Measurements from ENCODE around the gene ARHGAP5.

The ARHGAP5 gene

GRCh38 chr14:32099473-32099872, 22.4 kb downstream of the ARHGAP5 start:
- H3K9me3 ChIP-seq (ENCODE audit: control extremely low read depth in 1 of 5, control insufficient read depth in 4 of 5, insufficient read depth in 2 of 5, low read depth in 1 of 5, low read length in 4 of 5) = no peaks in the 10 kb centered on the region
- H3K4me3 ChIP-seq (ENCODE audit: control insufficient read depth in 1 of 7, extremely low read depth in 1 of 7, insufficient read depth in 4 of 7, low read depth in 2 of 7, low read length in 6 of 7) = no peak overlapping the region
- no peaks in the 10 kb centered on the region for H3K27me3 ChIP-seq (replicated peaks in 2 of 5; ENCODE audit: control insufficient read depth in 4 of 5, insufficient read depth in 5 of 5, low read length in 4 of 5)
- peaks cover 4 to 25% (median 14%) of the 10 kb centered on the region in 4 experiments for H3K4me1 ChIP-seq (ENCODE audit: control extremely low read depth in 1 of 4, control insufficient read depth in 4 of 4, insufficient read depth in 4 of 4, low read length in 3 of 4)
- no peak overlapping the region for H3K27ac ChIP-seq (ENCODE audit: insufficient read depth in 1 of 2, low read depth in 1 of 2, low read length in 2 of 2, poor library complexity in 1 of 2, severe bottlenecking in 2 of 2)
- POLR2A ChIA-PET = no interaction called here
- CTCF ChIA-PET = interaction anchor here (0.6 to 1.3 kb wide), 2 partner anchors 8 to 1790 kb away, joined by 3 to 4 read pairs; no protein-coding TSS in a partner anchor
- H3K36me3 ChIP-seq (ENCODE audit: control insufficient read depth in 4 of 4, insufficient read depth in 4 of 4, low read length in 3 of 4) = peaks cover 0 to 4% (median under 1%) of the 10 kb centered on the region in 4 experiments
- WGBS (ENCODE audit: insufficient coverage) = no CpG with 5 or more reads among the region's 2 CpGs
- DNase-seq = no peak

- no peak for DNase-seq
- ChIA-PET CTCF (interaction anchor here (0.6 to 1.6 kb wide), 2 partner anchors 23 to 1789 kb away, joined by 3 to 4 read pairs; partner anchors contain the start of gene ARHGAP5), POLR2A (no interaction called here)
- H3K4me1 ChIP-seq (ENCODE audit: control extremely low read depth in 1 of 4, control insufficient read depth in 4 of 4, insufficient read depth in 4 of 4, low read length in 3 of 4) = peaks cover 11 to 31% (median 19%) of the 10 kb centered on the region in 4 experiments
- WGBS (ENCODE audit: insufficient coverage) = 100% methylated on average over 1 of the region's 5 CpGs
- peaks cover 0 to 4% (median 2%) of the 10 kb centered on the region in 4 experiments for H3K36me3 ChIP-seq (ENCODE audit: control insufficient read depth in 4 of 4, insufficient read depth in 4 of 4, low read length in 3 of 4)
- no peak overlapping the region for H3K4me3 ChIP-seq (ENCODE audit: control insufficient read depth in 1 of 7, extremely low read depth in 1 of 7, insufficient read depth in 4 of 7, low read depth in 2 of 7, low read length in 6 of 7)
- no peak overlapping the region for H3K27ac ChIP-seq (ENCODE audit: insufficient read depth in 1 of 2, low read depth in 1 of 2, low read length in 2 of 2, poor library complexity in 1 of 2, severe bottlenecking in 2 of 2)
- H3K9me3 ChIP-seq (ENCODE audit: control extremely low read depth in 1 of 5, control insufficient read depth in 4 of 5, insufficient read depth in 2 of 5, low read depth in 1 of 5, low read length in 4 of 5) = no peaks in the 10 kb centered on the region
- no peaks in the 10 kb centered on the region for H3K27me3 ChIP-seq (replicated peaks in 2 of 5; ENCODE audit: control insufficient read depth in 4 of 5, insufficient read depth in 5 of 5, low read length in 4 of 5)
These were observed 23.1 kb downstream of the ARHGAP5 start for GRCh38 chr14:32100175-32100574.

GRCh38 chr14:32102152-32102787, 25.2 kb downstream of the ARHGAP5 start:
- Histone ChIP-seq H3K36me3 (ENCODE audit: control insufficient read depth in 4 of 4, insufficient read depth in 4 of 4, low read length in 3 of 4) (peaks cover 0 to 4% (median 2%) of the 10 kb centered on the region in 4 experiments), H3K4me3 (ENCODE audit: control insufficient read depth in 1 of 7, extremely low read depth in 1 of 7, insufficient read depth in 4 of 7, low read depth in 2 of 7, low read length in 6 of 7) (peak overlapping the region in 2 of 7 experiments; percentile 37 to 48), H3K9me3 (ENCODE audit: control extremely low read depth in 1 of 5, control insufficient read depth in 4 of 5, insufficient read depth in 2 of 5, low read depth in 1 of 5, low read length in 4 of 5) (no peaks in the 10 kb centered on the region), H3K27me3 (replicated peaks in 2 of 5; ENCODE audit: control insufficient read depth in 4 of 5, insufficient read depth in 5 of 5, low read length in 4 of 5) (no peaks in the 10 kb centered on the region), H3K27ac (ENCODE audit: insufficient read depth in 1 of 2, low read depth in 1 of 2, low read length in 2 of 2, poor library complexity in 1 of 2, severe bottlenecking in 2 of 2) (peak overlapping the region; percentile 28 to 56), H3K4me1 (ENCODE audit: control extremely low read depth in 1 of 4, control insufficient read depth in 4 of 4, insufficient read depth in 4 of 4, low read length in 3 of 4) (peaks cover 11 to 31% (median 19%) of the 10 kb centered on the region in 4 experiments)
- peak; percentile 10 to 67 (median 54) for DNase-seq
- WGBS (ENCODE audit: insufficient coverage) = 33% methylated on average over 3 of the region's 3 CpGs
- ChIA-PET CTCF (interaction anchor here (0.7 kb wide), 1 partner anchor 13 kb away, joined by 3 read pairs; no protein-coding TSS in a partner anchor), POLR2A (interaction anchor here (1.0 kb wide), 1 partner anchor 26 kb away, joined by 8 read pairs; the partner anchor contains the start of gene ARHGAP5)

GRCh38 chr14:32102968-32103367, 25.9 kb downstream of the ARHGAP5 start:
- H3K36me3 ChIP-seq (ENCODE audit: control insufficient read depth in 4 of 4, insufficient read depth in 4 of 4, low read length in 3 of 4) = peaks cover 0 to 4% (median 2%) of the 10 kb centered on the region in 4 experiments
- no peaks in the 10 kb centered on the region for H3K9me3 ChIP-seq (ENCODE audit: control extremely low read depth in 1 of 5, control insufficient read depth in 4 of 5, insufficient read depth in 2 of 5, low read depth in 1 of 5, low read length in 4 of 5)
- H3K4me1 ChIP-seq (ENCODE audit: control extremely low read depth in 1 of 4, control insufficient read depth in 4 of 4, insufficient read depth in 4 of 4, low read length in 3 of 4) = peaks cover 11 to 35% (median 21%) of the 10 kb centered on the region in 4 experiments
- CTCF ChIA-PET = interaction anchor here (0.7 kb wide), 1 partner anchor 14 kb away, joined by 3 read pairs; no protein-coding TSS in a partner anchor
- no peaks in the 10 kb centered on the region for H3K27me3 ChIP-seq (replicated peaks in 2 of 5; ENCODE audit: control insufficient read depth in 4 of 5, insufficient read depth in 5 of 5, low read length in 4 of 5)
- H3K27ac ChIP-seq (ENCODE audit: insufficient read depth in 1 of 2, low read depth in 1 of 2, low read length in 2 of 2, poor library complexity in 1 of 2, severe bottlenecking in 2 of 2) = peak overlapping the region; percentile 28 to 56
- no peak overlapping the region for H3K4me3 ChIP-seq (ENCODE audit: control insufficient read depth in 1 of 7, extremely low read depth in 1 of 7, insufficient read depth in 4 of 7, low read depth in 2 of 7, low read length in 6 of 7)
- POLR2A ChIA-PET = interaction anchor here (1.0 kb wide), 1 partner anchor 26 kb away, joined by 8 read pairs; the partner anchor contains the start of gene ARHGAP5
- no peak for DNase-seq

GRCh38 chr14:32104308-32104707, 27.2 kb downstream of the ARHGAP5 start:
- Histone ChIP-seq H3K36me3 (ENCODE audit: control insufficient read depth in 4 of 4, insufficient read depth in 4 of 4, low read length in 3 of 4) (peaks cover 0 to 4% (median under 1%) of the 10 kb centered on the region in 4 experiments), H3K27me3 (replicated peaks in 2 of 5; ENCODE audit: control insufficient read depth in 4 of 5, insufficient read depth in 5 of 5, low read length in 4 of 5) (no peaks in the 10 kb centered on the region), H3K27ac (ENCODE audit: insufficient read depth in 1 of 2, low read depth in 1 of 2, low read length in 2 of 2, poor library complexity in 1 of 2, severe bottlenecking in 2 of 2) (peak overlapping the region in 1 of 2 experiments; percentile 3), H3K4me1 (ENCODE audit: control extremely low read depth in 1 of 4, control insufficient read depth in 4 of 4, insufficient read depth in 4 of 4, low read length in 3 of 4) (peaks cover 11 to 35% (median 22%) of the 10 kb centered on the region in 4 experiments), H3K4me3 (ENCODE audit: control insufficient read depth in 1 of 7, extremely low read depth in 1 of 7, insufficient read depth in 4 of 7, low read depth in 2 of 7, low read length in 6 of 7) (no peak overlapping the region), H3K9me3 (ENCODE audit: control extremely low read depth in 1 of 5, control insufficient read depth in 4 of 5, insufficient read depth in 2 of 5, low read depth in 1 of 5, low read length in 4 of 5) (no peaks in the 10 kb centered on the region)
- 100% methylated on average over 1 of the region's 1 CpG for WGBS (ENCODE audit: insufficient coverage)
- DNase-seq = peak in 2 of 3 donors; percentile 16 to 25
- ChIA-PET CTCF (interaction anchor here (0.7 to 1.2 kb wide), 5 partner anchors 19 to 95 kb away, joined by 3 to 6 read pairs (median 3); no protein-coding TSS in a partner anchor), POLR2A (no interaction called here)

GRCh38 chr14:32104803-32105202, 27.7 kb downstream of the ARHGAP5 start:
- H3K27ac ChIP-seq (ENCODE audit: insufficient read depth in 1 of 2, low read depth in 1 of 2, low read length in 2 of 2, poor library complexity in 1 of 2, severe bottlenecking in 2 of 2) = no peak overlapping the region
- no peaks in the 10 kb centered on the region for H3K9me3 ChIP-seq (ENCODE audit: control extremely low read depth in 1 of 5, control insufficient read depth in 4 of 5, insufficient read depth in 2 of 5, low read depth in 1 of 5, low read length in 4 of 5)
- ChIA-PET POLR2A (no interaction called here), CTCF (interaction anchor here (0.7 to 1.2 kb wide), 5 partner anchors 20 to 94 kb away, joined by 3 to 6 read pairs (median 3); no protein-coding TSS in a partner anchor)
- no peak overlapping the region for H3K4me3 ChIP-seq (ENCODE audit: control insufficient read depth in 1 of 7, extremely low read depth in 1 of 7, insufficient read depth in 4 of 7, low read depth in 2 of 7, low read length in 6 of 7)
- no peaks in the 10 kb centered on the region for H3K27me3 ChIP-seq (replicated peaks in 2 of 5; ENCODE audit: control insufficient read depth in 4 of 5, insufficient read depth in 5 of 5, low read length in 4 of 5)
- H3K4me1 ChIP-seq (ENCODE audit: control extremely low read depth in 1 of 4, control insufficient read depth in 4 of 4, insufficient read depth in 4 of 4, low read length in 3 of 4) = peaks cover 11 to 35% (median 22%) of the 10 kb centered on the region in 4 experiments
- H3K36me3 ChIP-seq (ENCODE audit: control insufficient read depth in 4 of 4, insufficient read depth in 4 of 4, low read length in 3 of 4) = peaks cover 0 to 4% (median under 1%) of the 10 kb centered on the region in 4 experiments
- DNase-seq = peak; percentile 18 to 50 (median 35)
